HEK293 (cell line): ENCODE measurements around the gene ZNF503.

Experiments used
- CTCF ChIP-seq: fragments of 450-650 bp; formaldehyde crosslinking; IDR thresholded peaks from 2 replicates; pipeline ENCODE4 v1.5.1; 2016; ENCODE audit warnings: missing biosample characterization, missing genetic modification characterization
- ZNF274 ChIP-seq, 2 experiments: fragments of 200-500 bp in 1 of 2; fragments of 450-650 bp in 1 of 2; sonication (Bioruptor generic) in 1 of 2; formaldehyde crosslinking in 1 of 2; IDR thresholded peaks; 2 replicates each; pipeline versions ENCODE4 v1.5.1 to v1.6.1; 2014 to 2016; ENCODE audit warnings: borderline replicate concordance in 1 of 2, inconsistent platforms in 1 of 2, low read length in 1 of 2, missing biosample characterization in 1 of 2, missing genetic modification characterization in 1 of 2
- ZNF350 ChIP-seq: fragments of 450-650 bp; formaldehyde crosslinking; IDR thresholded peaks from 2 replicates; pipeline ENCODE4 v1.5.0; 2017; ENCODE audit warnings: missing biosample characterization, mild to moderate bottlenecking, missing genetic modification characterization

- no peak for TF ChIP-seq ZNF350
- no peak for TF ChIP-seq ZNF274 (IDR thresholded peaks at IDR 0.05; ENCODE audit: low read length)
- TF ChIP-seq ZNF274 (tag by site-specific recombination; IDR thresholded peaks at IDR 0.05; ENCODE audit: borderline replicate concordance) = no peak
- no peak for TF ChIP-seq CTCF (tag by site-specific recombination)
These were observed 13.5 kb downstream of the ZNF503 start for GRCh38 chr10:75388082-75388481.
